HG03103 (cell line): ENCODE measurements around the gene SCN7A.

Experiments
- ATAC-seq: cut with Tn5 transposase; IDR thresholded peaks from one replicate; pipeline ENCODE4 v1.9.1; 2021; ENCODE audit warnings: low read depth; ENCODE audit not compliant: unreplicated experiment

The SCN7A gene

DNA sequence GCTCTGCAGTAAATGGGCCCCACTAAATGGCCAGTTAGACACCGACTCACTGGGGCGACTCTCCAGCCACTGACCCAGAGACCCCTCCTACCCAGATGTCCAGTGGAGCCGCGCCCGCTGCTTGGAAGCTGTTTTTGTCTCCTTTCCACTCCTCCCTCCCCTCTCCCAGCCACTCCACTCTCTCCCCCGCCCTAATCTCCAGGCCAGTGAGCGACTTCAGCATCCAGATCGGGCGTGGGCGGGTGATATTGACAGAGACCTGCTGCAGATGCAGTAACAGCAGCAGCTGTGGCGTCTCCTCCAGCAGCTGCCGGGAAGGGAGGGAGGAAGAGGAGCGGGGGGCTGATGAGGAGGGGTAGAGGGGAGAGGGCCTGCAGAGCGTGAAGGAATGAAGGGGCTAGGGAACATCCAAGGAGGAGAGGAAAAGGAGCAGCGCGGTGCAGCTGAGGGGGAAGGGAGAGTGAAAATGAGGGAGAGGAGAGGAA lies at the start of gene SCN7A:
Gene SCN7A (minus strand): TSS at position 110 of the 485 bp plus-strand sequence. CDS start 16,553 bp downstream, outside the sequence.
- no peak for ATAC-seq

DNA sequence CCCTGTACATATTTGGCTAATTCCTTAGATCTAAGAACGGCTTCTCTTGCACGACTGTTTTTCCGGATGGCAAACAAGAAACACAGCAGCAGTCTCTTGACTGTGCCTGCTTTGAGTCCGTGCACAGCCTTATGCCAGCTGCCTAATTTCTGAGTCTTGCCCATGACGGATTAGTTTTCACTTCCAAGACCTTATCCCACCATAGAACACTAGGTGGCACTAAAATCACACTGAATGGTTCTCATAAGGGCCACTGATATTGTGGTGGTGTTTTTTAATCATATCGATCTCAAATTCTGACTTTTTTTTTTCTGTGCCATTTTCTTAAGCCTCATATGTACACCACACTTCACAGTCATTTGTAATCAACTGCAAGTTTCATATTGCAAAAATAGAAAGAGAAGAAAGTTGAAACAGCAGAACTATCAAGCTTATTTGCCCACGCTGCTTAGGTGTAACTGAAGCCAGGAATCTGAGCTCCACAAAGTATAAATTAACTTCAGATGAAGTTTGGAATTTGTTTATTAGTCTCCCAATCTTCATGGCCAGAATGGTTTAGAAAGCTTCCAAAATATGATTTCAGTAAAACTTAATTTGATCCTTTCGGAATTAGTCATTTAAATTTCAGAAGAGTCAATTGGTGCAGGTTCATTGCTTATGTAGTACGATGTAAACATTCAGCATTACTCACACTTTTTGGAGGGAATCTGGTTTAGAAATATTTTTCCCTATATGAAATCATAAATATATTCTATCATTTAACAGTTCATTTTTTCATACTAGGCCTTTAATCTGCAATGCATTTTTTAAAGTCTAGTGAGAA lies 45.5 kb upstream of the SCN7A start:
- peak; percentile 94 for ATAC-seq

DNA sequence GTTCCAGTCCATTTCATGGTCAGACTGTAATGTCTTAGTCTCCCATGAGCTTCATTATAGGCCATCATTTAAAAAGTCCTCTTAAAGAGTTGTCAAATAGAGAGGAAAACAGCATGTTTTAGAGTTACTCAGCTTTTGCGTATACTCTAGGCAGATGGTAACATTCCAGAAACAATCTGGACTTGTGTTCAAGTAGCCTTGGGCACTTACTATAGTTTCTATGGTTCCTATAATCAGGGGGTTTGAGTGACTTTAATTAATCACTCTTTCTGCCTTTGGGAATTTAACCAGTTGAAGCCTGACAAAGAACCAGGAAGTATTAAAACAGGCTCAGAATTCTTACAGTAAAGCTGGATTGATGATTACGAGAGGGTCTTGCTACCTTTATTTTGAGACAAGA lies 42.1 kb upstream of the SCN7A start:
- no peak for ATAC-seq

DNA sequence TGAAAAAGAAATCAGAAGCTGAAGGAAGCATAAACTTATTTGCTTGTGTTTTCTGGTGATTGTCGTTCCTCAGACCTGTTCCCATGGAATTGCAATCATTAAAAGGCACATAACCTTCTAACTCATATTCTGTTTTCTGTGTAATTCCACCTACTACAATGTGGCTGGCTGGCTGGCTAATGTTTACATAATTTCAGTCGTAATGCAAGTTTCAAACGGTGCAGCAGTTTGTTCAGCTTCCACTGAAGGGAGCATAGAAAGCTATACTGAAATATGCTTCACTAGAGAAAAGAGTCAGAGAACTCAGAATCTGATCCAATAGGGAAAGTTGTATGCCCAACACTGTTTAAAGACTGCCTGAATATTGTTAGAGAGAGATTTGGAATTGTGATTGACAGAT lies 27.1 kb upstream of the SCN7A start:
- no peak for ATAC-seq

DNA sequence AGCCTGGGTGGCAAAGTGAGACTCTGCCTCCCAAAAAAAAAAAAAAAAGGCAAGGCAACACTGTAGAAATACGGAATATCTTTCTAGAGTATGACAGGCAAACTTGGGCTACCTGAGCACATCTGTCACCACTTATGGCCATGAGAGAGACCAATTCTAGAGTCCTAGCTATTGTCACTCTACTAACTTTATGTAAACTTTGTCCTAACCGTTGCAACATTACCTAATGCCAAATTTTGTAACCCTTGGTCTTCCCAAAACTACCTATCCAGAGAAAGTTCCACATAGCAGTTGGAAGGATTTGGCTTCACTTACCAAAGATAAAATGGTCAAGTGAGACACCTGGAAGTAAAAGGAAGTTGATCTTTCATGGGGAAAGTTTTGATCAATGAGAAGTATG lies 26.6 kb upstream of the SCN7A start:
- ATAC-seq, result no peak

DNA sequence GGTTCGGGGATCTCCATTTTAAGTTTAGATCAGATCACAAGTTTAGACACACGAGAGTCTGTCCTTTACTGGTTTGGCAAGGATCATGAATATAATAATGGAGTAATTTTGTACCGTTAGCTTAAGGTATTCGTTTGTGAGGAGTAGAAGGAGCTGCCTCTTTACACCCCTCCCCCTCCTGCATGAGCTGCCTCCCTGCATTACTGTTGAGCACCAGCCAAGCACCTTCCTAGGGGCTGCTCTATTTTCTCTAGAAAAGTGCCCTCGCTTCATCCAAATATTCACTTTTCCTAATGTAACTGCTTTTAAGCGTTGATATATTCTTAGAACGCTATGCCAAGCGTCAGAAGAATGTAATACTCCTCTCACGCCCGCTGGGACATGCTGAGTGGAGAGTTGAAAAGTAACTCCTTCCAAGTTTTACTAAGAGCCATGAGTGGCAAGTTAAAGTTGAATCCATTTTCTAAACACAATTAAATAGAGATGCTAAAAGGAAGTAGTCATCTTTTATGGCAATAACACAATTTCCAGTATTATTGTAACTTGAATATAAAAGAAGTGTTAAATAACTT lies 25.4 kb upstream of the SCN7A start:
- ATAC-seq, result no peak

DNA sequence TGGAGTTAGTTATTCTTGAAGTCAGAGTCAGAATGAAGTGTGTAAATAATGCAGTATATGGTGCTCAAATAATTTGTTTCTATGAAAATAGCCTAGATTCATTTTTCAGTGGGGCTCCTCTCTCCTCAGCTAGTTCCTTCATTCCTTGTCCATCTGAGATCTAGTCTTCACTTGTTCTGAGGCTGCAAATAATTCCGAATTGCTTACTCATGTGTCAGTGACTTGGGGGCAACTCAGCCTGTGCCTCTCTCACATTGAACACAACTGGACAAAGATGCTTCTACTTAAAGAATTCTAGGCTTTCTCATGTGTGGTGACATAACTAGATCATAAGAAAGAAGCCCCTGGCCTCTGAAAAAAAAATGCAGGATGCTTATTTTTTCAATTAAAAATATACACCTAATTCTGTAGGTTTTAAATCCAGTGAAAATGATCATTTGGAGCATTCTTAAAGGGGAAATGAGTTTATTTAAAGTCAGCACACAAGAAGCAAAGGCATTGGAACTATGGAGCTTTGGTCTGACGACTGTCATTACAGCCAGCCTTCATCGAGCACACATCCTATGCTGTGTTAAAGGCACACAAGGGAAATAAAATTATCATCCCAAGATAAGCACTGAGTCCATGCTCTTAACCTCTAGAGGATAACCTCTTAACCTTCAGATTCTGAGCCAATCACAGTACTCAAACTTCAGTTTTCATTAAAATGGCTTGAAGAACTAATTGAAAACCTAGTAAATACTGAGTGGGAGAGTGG lies 24.8 kb upstream of the SCN7A start:
- ATAC-seq, result no peak

DNA sequence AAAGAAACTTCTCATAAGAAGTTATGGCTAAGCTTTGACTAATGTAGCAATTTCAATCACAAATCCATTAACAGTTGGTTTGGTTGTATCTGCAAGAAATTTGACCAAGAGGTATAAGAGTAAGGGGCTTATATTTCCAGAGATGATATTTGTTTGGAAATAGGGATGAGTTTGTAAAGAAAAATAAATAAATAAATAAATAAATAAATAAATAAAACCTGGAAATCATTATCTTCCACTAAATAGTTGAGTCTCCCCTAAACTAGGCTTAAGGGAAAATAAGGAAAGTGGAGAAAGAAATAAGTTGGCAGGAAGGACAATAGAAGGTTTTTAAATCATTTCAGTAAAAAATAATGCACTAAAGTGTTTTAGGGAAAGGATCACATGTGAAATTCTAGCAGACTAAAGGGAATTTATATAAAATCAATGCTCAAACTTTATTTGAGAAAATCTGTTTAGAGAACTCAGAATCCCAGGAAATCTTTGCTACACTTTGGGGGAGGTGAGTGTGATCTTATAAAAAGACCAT lies 23.5 kb upstream of the SCN7A start:
- no peak for ATAC-seq

DNA sequence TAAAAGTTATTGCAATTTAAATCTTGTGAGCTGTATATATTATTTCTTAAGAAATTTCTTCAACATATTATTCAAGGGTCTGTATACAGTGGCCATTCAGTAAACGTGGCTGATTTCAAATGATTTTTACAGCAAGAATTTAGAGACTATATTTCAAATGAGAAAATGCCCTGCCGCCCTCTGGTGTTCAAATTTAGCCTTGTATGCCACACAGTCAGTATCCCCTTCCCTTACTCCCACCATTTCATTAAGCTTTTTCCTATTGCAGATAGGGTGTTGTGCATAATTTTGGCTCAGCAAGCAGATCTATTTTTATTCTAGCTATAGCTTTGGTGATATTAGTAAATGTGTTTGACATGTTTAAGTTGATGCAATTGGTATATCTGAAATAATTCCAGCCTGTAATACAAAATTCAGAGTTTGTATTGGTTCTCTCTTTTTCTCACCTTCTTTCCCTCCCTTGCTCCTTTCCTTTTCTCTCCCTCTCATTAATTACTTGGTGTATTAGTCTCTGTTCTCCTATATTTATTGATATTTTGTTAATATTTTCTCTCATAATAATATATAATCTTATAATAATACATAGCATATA lies 22.8 kb upstream of the SCN7A start:
- ATAC-seq, result no peak

DNA sequence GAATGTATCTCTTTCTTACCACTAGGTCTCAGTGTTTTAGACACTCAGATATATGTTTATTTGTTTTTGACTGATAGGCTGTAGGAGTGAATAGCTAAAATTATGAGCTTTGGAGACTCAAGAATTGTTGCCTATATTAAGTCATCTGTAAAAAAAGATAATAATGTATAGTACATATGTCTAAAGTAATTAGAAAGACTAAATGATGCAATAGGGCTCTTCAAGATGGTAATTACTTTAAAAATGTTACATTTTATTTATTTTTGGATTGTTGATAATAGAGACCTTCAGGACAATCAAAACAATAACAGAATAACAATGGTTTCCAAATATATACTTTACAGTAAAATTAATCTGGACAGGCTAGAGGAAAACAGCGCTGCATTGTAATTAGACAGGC lies 19.9 kb upstream of the SCN7A start:
- no peak for ATAC-seq

DNA sequence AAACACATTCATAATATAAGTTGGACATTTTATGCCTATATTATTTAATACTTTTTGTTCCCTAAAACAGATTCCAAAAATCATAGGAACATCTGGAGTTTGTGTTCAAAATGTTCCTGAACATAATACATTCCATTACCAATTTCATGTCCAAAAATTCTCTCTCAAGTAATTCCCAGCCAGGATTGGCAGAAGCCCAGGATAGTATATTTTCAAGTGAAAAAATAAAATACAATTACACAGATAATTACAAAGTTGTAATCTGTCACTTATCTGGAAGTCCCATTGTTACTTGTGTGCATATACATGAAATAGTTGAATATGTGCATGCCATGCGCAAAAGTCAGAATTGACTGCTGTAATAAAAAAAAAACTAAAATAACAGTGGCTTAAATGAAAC lies 5.2 kb upstream of the SCN7A start:
- ATAC-seq, result no peak

DNA sequence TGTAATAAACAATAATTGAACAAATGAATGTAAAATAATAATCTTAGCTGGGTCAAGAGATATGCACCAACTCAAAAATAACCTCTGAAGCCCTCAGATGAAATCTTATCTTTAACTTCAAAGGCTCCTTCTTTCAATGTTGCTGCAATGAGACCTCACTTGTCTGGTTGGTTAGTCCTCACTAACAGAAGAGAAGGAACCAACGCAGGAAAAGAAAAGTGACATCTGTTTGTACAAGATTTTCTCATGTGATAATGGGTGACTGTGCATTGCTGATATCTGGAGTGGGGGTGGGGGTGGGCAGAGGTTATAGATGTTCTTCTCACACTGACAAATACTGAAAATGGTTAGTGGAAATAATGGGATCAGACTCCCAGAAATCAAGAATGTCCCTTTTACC lies 2.6 kb downstream of the SCN7A start:
- no peak for ATAC-seq

DNA sequence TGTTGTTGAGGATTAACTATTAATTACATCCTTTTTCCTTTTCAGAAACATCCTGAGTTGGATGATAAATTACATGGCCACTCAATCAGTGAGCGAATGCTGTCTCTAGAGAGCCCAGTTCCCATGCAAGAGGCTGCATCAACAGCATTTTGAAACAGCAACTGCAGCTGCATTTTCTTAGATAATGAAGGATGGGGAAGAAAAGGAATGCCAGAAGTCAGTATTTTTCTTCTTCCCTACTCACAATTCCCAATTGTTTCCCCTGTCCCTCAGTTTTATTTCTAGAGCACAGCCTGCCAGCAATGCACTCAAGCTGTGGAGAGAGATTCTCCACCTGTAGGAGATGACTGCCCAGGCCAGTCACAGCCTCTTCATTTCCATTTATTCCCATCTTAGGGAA lies 6.9 kb downstream of the SCN7A start:
- ATAC-seq, result no peak

DNA sequence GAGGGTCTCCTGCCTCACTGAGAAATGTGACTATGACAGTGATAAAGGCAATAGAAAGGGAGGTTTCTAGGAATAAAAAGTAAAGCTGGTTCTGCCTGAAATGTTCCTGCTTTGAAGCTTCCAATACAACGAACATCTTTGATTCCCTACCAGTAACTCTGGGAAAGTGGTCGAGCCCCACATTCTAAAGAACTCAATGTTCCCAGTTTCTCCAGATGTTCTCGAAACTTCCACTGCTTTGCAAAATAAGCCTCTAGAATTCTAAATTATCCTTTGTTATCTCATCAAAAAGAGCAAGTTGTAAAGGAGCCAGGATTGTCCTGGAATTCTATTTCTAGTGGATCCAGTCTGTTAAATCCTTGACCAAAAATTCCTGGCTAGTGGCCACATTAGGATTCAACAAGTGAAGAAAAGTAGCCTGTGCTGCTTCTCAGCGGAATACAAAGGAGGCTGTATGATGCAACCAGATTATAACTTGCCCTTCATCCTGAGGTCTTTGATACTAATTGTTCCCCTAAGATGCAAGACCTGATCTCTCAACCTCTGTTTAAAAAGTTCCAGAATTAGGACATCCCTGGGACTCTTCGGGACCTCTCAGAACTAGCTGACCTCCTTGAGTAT lies 8.4 kb downstream of the SCN7A start:
- ATAC-seq, result no peak

DNA sequence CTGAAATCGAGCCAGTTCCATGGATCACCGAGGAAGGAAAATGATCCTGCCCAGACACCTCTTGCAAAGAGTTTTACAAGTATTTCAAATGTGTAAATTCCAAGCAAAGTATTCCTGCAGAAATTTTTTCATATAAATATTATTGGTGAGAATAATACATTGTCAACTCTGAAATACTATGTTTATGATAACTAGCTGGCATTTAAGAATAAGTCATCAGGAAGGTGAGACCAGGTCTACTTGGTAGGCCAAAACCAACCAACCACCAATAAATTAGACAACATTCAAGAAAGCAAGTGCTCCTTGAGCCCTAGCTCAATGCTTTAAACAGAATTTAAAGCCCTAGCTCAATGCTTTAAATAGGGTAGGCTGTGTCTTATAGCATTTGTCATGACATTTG lies 21.7 kb downstream of the SCN7A start:
- no peak for ATAC-seq

DNA sequence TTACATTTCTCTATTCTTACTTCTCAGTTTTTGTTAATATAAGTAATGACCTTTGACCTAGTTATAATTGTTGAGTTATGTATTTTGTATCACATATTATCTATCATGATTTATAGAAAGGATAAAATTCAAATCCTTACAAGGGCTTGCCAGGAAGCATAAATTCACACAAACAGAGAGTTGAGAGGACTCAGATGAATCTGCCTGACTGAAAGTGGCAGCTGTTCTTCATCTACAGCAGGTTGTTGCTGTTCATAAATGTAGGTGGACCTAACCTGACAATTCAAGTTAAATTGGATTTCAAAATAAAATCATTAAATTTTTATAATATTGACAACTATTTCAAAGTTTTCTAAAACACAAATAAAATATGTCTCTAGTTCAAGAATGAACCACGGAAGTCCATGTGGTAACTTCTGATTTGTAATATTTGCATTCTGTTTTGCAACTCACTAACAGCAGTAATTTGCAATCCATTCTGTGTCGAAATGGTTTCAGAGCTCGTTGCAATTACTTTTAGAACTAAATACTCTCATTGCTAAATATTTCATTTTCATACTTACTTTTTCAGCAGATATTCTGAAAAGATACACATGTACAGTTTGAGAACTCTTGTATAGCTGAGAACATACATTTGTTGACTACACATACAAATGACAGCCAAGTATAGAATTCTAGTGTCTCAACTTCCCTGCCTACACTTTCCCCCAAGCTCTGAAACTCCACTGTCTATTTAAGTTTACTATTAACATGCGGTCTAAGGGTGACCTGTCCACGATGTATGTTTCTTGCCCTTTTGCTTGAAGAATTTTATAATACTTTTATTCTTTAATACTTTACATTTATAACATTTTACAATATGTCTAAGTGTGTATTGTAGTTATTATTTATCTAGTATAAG lies 25.7 kb downstream of the SCN7A start:
- ATAC-seq, result no peak

DNA sequence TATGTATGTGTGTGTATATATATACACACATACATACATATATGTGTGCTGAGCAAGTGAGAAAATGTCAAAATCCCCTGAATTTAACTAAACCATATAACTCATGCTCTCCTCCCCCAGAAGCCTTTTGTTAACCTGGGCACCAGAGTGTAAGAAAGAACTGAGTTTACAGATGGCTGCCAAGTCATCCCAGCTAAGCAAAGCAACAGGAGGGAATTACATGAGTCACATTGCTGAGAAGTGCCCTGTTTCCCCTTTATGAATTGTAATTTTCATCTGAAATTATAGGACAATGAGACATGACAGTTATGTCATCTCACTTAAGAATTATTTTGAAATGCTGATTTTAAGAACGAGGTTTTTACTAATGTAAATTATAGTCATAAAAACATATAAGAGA lies 29.9 kb downstream of the SCN7A start:
- no peak for ATAC-seq

DNA sequence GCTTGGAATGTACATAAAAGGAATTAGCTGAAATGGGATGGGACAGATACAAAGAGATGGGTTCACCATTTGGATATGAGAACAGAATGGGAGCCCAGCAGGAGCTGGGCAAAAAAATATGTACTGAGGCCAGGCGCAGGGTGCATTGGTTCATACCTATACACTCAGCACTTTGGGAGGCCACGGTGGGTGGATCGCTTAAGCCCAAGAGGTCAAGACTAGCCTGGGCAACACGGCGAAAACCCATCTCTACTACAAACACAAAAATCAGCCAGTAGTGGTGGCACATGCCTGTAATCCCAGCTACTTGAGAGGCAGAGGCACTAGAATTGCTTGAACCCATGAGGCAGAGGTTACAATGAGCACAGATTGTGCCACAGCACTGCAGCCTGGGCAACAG lies 30.4 kb downstream of the SCN7A start:
- no peak for ATAC-seq

DNA sequence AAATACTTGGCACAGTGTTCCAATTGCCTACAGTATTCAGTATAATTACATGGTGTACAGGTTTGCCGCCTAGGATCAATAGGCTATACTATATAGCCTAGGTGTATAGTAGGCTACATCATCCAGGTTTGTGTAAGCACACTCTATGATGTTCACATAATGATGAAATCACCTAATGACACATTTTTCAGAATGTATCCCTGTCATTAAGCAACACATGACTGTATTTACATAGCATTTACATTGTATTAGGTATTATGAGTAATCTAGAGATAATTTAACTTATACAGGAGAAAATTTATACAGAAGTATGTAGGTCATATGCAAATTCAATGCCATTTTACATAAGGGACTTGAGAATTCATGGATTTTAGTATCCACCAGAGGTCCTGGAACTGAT lies 35.4 kb downstream of the SCN7A start:
- ATAC-seq, result no peak
